ENCODE results near the gene SPRYD3.

SPRYD3 gene

GRCh38 chr12:53077030-53077429 is 2.2 kb downstream of the SPRYD3 start:
- no peak for DNase-seq

GRCh38 chr12:53076461-53076860 is 2.7 kb downstream of the SPRYD3 start:
- DNase-seq = no peak

GRCh38 chr12:53074999-53075370 is 4.2 kb downstream of the SPRYD3 start:
- no peak for DNase-seq

GRCh38 chr12:53074283-53074998 is 4.7 kb downstream of the SPRYD3 start:
- no peak for DNase-seq

- no peak for DNase-seq
These were observed 5.3 kb downstream of the SPRYD3 start for GRCh38 chr12:53073881-53074280.

GRCh38 chr12:53071591-53072551 is 7.3 kb downstream of the SPRYD3 start:
- no peak for DNase-seq

GRCh38 chr12:53070877-53071492 is 8.2 kb downstream of the SPRYD3 start:
- no peak for DNase-seq

GRCh38 chr12:53069621-53070410 is 9.4 kb downstream of the SPRYD3 start:
- DNase-seq = no peak

- DNase-seq = no peak
These were observed 10.2 kb downstream of the SPRYD3 start for GRCh38 chr12:53068811-53069585.

- DNase-seq = no peak
These were observed 11.0 kb downstream of the SPRYD3 start for GRCh38 chr12:53067993-53068770.

- DNase-seq = no peak
These were observed 11.9 kb downstream of the SPRYD3 start for GRCh38 chr12:53067074-53067992.

GRCh38 chr12:53065975-53066931 is 12.9 kb downstream of the SPRYD3 start:
- no peak for DNase-seq

- DNase-seq = no peak
These were observed 13.7 kb downstream of the SPRYD3 start for GRCh38 chr12:53065470-53065869.

- no peak for DNase-seq
These were observed 14.4 kb downstream of the SPRYD3 start for GRCh38 chr12:53064613-53065436.

GRCh38 chr12:53063708-53064612 is 15.2 kb downstream of the SPRYD3 start:
- DNase-seq = no peak

GRCh38 chr12:53062977-53063707 is 16.0 kb downstream of the SPRYD3 start:
- no peak for DNase-seq
